ENCODE results near the gene CASKIN2.

GRCh38 chr17:75475144-75475835 lies 40.0 kb downstream of the CASKIN2 start:
- TF ChIP-seq EZH2 (IDR thresholded peaks at IDR 0.05; ENCODE audit: insufficient read depth, poor library complexity, severe bottlenecking), result no peak
- no peak for TF ChIP-seq EZH2phosphoT487 (IDR thresholded peaks at IDR 0.05; ENCODE audit: insufficient read depth, low read depth)
